OCI-LY1 (cell line): ENCODE measurements around the gene PALB2.

ENCODE experiments used
- EZH2 ChIP-seq: fragments of 200-600 bp; sonication (generic), shearing (Covaris generic); IDR thresholded peaks from 2 replicates; pipeline ENCODE4 v1.8.0; 2017; ENCODE audit warnings: borderline replicate concordance, mixed run types, mild to moderate bottlenecking, antibody characterized with exemption, low read length, moderate library complexity, mixed read lengths
- TF ChIP-seq, protein P1 (sequence below): fragments of 200-600 bp; sonication (generic), shearing (Covaris generic); IDR thresholded peaks from 2 replicates; pipeline ENCODE4 v1.5.1; 2017; ENCODE audit warnings: mild to moderate bottlenecking, antibody characterized with exemption, low read length, moderate library complexity, mixed read lengths

DNA sequence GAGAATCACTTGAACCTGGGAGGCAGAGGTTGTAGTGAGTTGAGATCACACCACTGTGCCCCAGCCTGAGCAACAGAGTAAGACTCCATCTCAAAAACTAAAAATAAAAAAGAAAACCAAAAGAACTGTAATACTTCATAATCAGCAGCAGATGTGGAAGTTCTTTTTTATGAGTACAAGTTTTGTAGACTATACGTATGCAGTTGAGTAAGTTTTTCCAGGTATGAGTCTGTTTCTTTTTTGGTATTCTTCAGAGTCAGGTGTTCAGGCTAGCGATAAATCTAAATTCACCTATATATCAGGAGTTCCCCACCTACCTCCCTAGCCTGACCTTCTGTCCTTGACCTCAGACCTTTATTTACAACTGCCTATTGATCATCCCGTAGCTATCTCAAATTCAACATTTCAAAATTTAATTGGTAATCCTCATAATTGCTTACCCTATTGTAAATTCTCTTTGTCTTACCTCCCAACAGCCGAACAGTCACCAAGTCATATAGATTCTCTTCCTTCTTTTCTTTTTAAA is 10.9 kb upstream of the PALB2 start:
- TF ChIP-seq, protein P1, sequence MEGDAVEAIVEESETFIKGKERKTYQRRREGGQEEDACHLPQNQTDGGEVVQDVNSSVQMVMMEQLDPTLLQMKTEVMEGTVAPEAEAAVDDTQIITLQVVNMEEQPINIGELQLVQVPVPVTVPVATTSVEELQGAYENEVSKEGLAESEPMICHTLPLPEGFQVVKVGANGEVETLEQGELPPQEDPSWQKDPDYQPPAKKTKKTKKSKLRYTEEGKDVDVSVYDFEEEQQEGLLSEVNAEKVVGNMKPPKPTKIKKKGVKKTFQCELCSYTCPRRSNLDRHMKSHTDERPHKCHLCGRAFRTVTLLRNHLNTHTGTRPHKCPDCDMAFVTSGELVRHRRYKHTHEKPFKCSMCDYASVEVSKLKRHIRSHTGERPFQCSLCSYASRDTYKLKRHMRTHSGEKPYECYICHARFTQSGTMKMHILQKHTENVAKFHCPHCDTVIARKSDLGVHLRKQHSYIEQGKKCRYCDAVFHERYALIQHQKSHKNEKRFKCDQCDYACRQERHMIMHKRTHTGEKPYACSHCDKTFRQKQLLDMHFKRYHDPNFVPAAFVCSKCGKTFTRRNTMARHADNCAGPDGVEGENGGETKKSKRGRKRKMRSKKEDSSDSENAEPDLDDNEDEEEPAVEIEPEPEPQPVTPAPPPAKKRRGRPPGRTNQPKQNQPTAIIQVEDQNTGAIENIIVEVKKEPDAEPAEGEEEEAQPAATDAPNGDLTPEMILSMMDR = no peak
- TF ChIP-seq EZH2 = no peak
